Measurements from ENCODE around the gene PIK3CD. TPM values are rescaled to one million over a fixed set of nuclear protein-coding genes. Genes with fewer than 3 reads are reported as not detected.
"Not testable (repeated sequence)": the region's sequence is repeated elsewhere in the genome, so short reads cannot be mapped to it uniquely, and the experiment has no call there.

PIK3CD gene
- total RNA-seq, 1 donor from 2014 or later, result 1.8 TPM

- Mint-ChIP-seq H3K27me3 (no peaks in the 10 kb centered on the region), H3K4me1 (ENCODE audit: unreplicated experiment) (no peaks in the 10 kb centered on the region), H3K27ac (no peak overlapping the region), H3K4me3 (no peak overlapping the region), H3K9me3 (no peaks in the 10 kb centered on the region), H3K36me3 (peaks cover 29% of the 10 kb centered on the region)
- no peak for DNase-seq (ENCODE audit: extremely low spot score, unreplicated experiment)
- no peak for TF ChIP-seq CTCF (conservative IDR thresholded peaks at IDR 0.05)
These were observed 92.7 kb downstream of the PIK3CD start for GRCh38 chr1:9744106-9744799.

- peaks cover 28% of the 10 kb centered on the region for H3K36me3 Mint-ChIP-seq
These were observed 94.7 kb downstream of the PIK3CD start for GRCh38 chr1:9746211-9746610.

GRCh38 chr1:9746651-9747050 lies 95.1 kb downstream of the PIK3CD start:
- no peaks in the 10 kb centered on the region for H3K27me3 Mint-ChIP-seq
- no peak for DNase-seq (ENCODE audit: extremely low spot score, unreplicated experiment)
- peaks cover 31% of the 10 kb centered on the region for H3K36me3 Mint-ChIP-seq
- H3K4me3 Mint-ChIP-seq, result no peak overlapping the region
- no peaks in the 10 kb centered on the region for H3K9me3 Mint-ChIP-seq
- TF ChIP-seq CTCF (conservative IDR thresholded peaks at IDR 0.05), result no peak
- H3K27ac Mint-ChIP-seq, result no peak overlapping the region
- no peaks in the 10 kb centered on the region for H3K4me1 Mint-ChIP-seq (ENCODE audit: unreplicated experiment)

More at GRCh38 chr1:9746211-9746610, 94.7 kb downstream of the PIK3CD start:
- Mint-ChIP-seq H3K4me3 (no peak overlapping the region), H3K27me3 (no peaks in the 10 kb centered on the region), H3K27ac (no peak overlapping the region), H3K9me3 (no peaks in the 10 kb centered on the region), H3K4me1 (ENCODE audit: unreplicated experiment) (no peaks in the 10 kb centered on the region)
- DNase-seq (ENCODE audit: extremely low spot score, unreplicated experiment), result no peak
- no peak for TF ChIP-seq CTCF (conservative IDR thresholded peaks at IDR 0.05)

DNA sequence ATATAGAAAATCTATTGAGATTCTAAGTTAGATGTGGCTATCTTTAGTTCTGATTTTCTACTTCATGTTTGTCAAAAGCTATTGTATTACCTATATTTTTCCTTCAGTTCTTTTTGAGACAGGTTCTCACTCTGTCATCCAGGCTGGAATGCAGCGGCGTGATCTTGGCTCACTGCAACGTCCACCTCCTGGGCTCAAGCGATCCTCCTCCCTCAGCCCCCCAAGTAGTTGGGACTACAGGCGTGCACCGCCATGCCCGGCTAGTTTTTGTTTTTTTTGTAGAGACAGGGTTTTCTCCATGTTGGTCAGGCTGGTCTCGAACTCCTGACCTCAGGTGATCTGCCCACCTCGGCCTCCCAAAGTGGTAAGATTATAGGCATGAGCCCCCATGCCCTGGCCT lies 96.9 kb downstream of the PIK3CD start:
- not testable (repeated sequence) for H3K4me3 Mint-ChIP-seq, H3K27me3 Mint-ChIP-seq, H3K27ac Mint-ChIP-seq

GRCh38 chr1:9749361-9749760 lies 97.8 kb downstream of the PIK3CD start:
- Mint-ChIP-seq H3K27me3 (no peaks in the 10 kb centered on the region), H3K4me3 (no peak overlapping the region), H3K27ac (no peak overlapping the region), H3K4me1 (ENCODE audit: unreplicated experiment) (no peaks in the 10 kb centered on the region), H3K36me3 (peaks cover 18% of the 10 kb centered on the region), H3K9me3 (no peaks in the 10 kb centered on the region)
- no peak for TF ChIP-seq CTCF (conservative IDR thresholded peaks at IDR 0.05)
- no peak for DNase-seq (ENCODE audit: extremely low spot score, unreplicated experiment)

More for the DNA sequence above, 96.9 kb downstream of the PIK3CD start:
- peaks cover 21% of the 10 kb centered on the region for H3K36me3 Mint-ChIP-seq
- not testable (repeated sequence) for H3K9me3 Mint-ChIP-seq; DNase-seq (ENCODE audit: extremely low spot score, unreplicated experiment); H3K4me1 Mint-ChIP-seq (ENCODE audit: unreplicated experiment)

DNA sequence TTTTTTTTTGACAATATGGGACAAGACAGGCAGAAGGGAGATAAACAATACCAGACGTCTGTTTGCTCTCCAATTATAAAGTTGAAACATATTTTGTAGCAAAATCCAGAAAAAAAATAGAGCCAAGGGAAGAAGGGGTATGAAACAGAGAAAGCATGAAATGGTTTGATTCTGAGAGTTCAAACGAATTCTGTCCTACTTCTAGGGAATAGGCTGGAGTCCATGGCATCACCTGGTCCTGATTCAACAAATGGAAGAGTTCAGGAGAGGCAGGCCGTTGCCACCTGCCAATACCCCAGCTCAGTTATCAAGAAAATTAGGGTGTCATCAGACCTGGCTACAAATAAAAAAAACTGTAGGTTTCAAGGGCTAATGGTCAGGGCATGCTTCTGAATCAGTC lies 100.4 kb downstream of the PIK3CD start:
- Mint-ChIP-seq H3K27ac (no peak overlapping the region), H3K36me3 (peaks cover 27% of the 10 kb centered on the region), H3K4me1 (ENCODE audit: unreplicated experiment) (peaks cover 17% of the 10 kb centered on the region), H3K27me3 (no peaks in the 10 kb centered on the region), H3K4me3 (no peak overlapping the region), H3K9me3 (no peaks in the 10 kb centered on the region)
- DNase-seq (ENCODE audit: extremely low spot score, unreplicated experiment), result no peak
- TF ChIP-seq CTCF (conservative IDR thresholded peaks at IDR 0.05), result no peak

All from type B pancreatic cell (in vitro differentiated cells).